Right atrium auricular region (tissue), 2 donors: ENCODE results near the gene RFPL4A. TPM values are rescaled to one million over a fixed set of nuclear protein-coding genes. Genes with fewer than 3 reads are reported as not detected.
A peak's percentile ranks its signal among the peaks of the same experiment; 100 is the strongest.

Experiments used
- DNase-seq: peaks from one replicate; pipeline ENCODE4 v3.0.0-alpha.2; 2019; ENCODE audit warnings: low spot score
- H3K27ac ChIP-seq, 2 donors: fragments of 200-600 bp; sonication (generic); 1 replicate in 1 of 2; 2 replicates in 1 of 2; pipeline ENCODE4 v1.5.1; 2016 to 2019
- H3K27me3 ChIP-seq, 2 donors: fragments of 200-600 bp; sonication (generic); one replicate each; pipeline versions ENCODE4 v1.5.1 to v1.6.0; 2017 to 2019
- H3K36me3 ChIP-seq: fragments of 200-600 bp; sonication (generic); one replicate; pipeline ENCODE4 v1.5.1; 2016
- H3K4me1 ChIP-seq, 2 donors: fragments of 200-600 bp; sonication (generic); one replicate each; pipeline versions ENCODE4 v1.5.1 to v1.6.0; 2017 to 2019
- H3K4me3 ChIP-seq, 2 donors: fragments of 200-600 bp; sonication (generic); 1 replicate in 1 of 2; 2 replicates in 1 of 2; pipeline ENCODE4 v1.5.1; 2017 to 2019; ENCODE audit warnings: mild to moderate bottlenecking in 1 of 2, moderate library complexity in 1 of 2
- H3K9me3 ChIP-seq, 2 donors: fragments of 200-600 bp; sonication (generic); one replicate each; pipeline ENCODE4 v1.5.1; 2019
- CTCF ChIP-seq, 2 donors: fragments of 200-600 bp; sonication (generic); IDR thresholded peaks; one replicate each; pipeline ENCODE4 v1.5.1; 2019; ENCODE audit warnings: antibody characterized with exemption in 2 of 2
- total RNA-seq, 2 donors: library from RNA; depleted of rRNA; stranded (reverse); fragments of >200 nt; gene quantifications; one replicate each; pipeline ENCODE4 v1.1.0, GENCODE V29; 2016

Gene RFPL4A
- total RNA-seq, 2 donors from 2014 or later: not detected

GRCh38 chr19:55781112-55781511 lies 22.2 kb downstream of the RFPL4A start:
- Histone ChIP-seq H3K27me3 (no peaks in the 10 kb centered on the region), H3K4me3 (no peak overlapping the region), H3K27ac (no peak overlapping the region), H3K9me3 (no peaks in the 10 kb centered on the region), H3K36me3 (no peaks in the 10 kb centered on the region), H3K4me1 (no peaks in the 10 kb centered on the region)
- no peak for DNase-seq
- no peak for TF ChIP-seq CTCF (IDR thresholded peaks at IDR 0.05)

GRCh38 chr19:55795021-55795420 lies 36.1 kb downstream of the RFPL4A start:
- no peaks in the 10 kb centered on the region for H3K36me3 ChIP-seq

GRCh38 chr19:55801416-55801815 lies 42.5 kb downstream of the RFPL4A start:
- Histone ChIP-seq H3K9me3 (peaks cover 0 to 7% of the 10 kb centered on the region in 2 donors), H3K27ac (no peak overlapping the region), H3K27me3 (no peaks in the 10 kb centered on the region), H3K4me3 (no peak overlapping the region), H3K4me1 (no peaks in the 10 kb centered on the region), H3K36me3 (no peaks in the 10 kb centered on the region)
- no peak for TF ChIP-seq CTCF (IDR thresholded peaks at IDR 0.05)
- DNase-seq: no peak

More at GRCh38 chr19:55795021-55795420, 36.1 kb downstream of the RFPL4A start:
- no peak for DNase-seq
- no peak overlapping the region for H3K27ac ChIP-seq
- no peak for TF ChIP-seq CTCF (IDR thresholded peaks at IDR 0.05)
- no peaks in the 10 kb centered on the region for H3K27me3 ChIP-seq
- no peak overlapping the region for H3K4me3 ChIP-seq
- H3K9me3 ChIP-seq: no peaks in the 10 kb centered on the region
- no peaks in the 10 kb centered on the region for H3K4me1 ChIP-seq

GRCh38 chr19:55802281-55802680 lies 43.4 kb downstream of the RFPL4A start:
- Histone ChIP-seq H3K9me3 (peaks cover 0 to 7% of the 10 kb centered on the region in 2 donors), H3K36me3 (no peaks in the 10 kb centered on the region), H3K27me3 (no peaks in the 10 kb centered on the region), H3K4me1 (no peaks in the 10 kb centered on the region), H3K4me3 (no peak overlapping the region), H3K27ac (no peak overlapping the region)
- DNase-seq: no peak
- no peak for TF ChIP-seq CTCF (IDR thresholded peaks at IDR 0.05)

- Histone ChIP-seq H3K27me3 (no peaks in the 10 kb centered on the region), H3K36me3 (no peaks in the 10 kb centered on the region), H3K4me3 (no peak overlapping the region), H3K9me3 (no peaks in the 10 kb centered on the region), H3K4me1 (no peaks in the 10 kb centered on the region), H3K27ac (no peak overlapping the region)
- peak in 1 of 2 donors; percentile 29 for TF ChIP-seq CTCF (IDR thresholded peaks at IDR 0.05)
- no peak for DNase-seq
Measured at GRCh38 chr19:55809381-55810058, 50.6 kb downstream of the RFPL4A start.

- H3K4me1 ChIP-seq: no peaks in the 10 kb centered on the region
- no peaks in the 10 kb centered on the region for H3K27me3 ChIP-seq
- no peak for DNase-seq
- H3K27ac ChIP-seq: no peak overlapping the region
- no peak overlapping the region for H3K4me3 ChIP-seq
- H3K9me3 ChIP-seq: no peaks in the 10 kb centered on the region
- no peaks in the 10 kb centered on the region for H3K36me3 ChIP-seq
- no peak for TF ChIP-seq CTCF (IDR thresholded peaks at IDR 0.05)
Measured at GRCh38 chr19:55811340-55811739, 52.4 kb downstream of the RFPL4A start.
